Mesangial cell (primary cell): ENCODE data around the gene CADM1. TPM values are rescaled to one million over a fixed set of nuclear protein-coding genes. Genes with fewer than 3 reads are reported as not detected.

Experiments used
- total RNA-seq: library from RNA; depleted of rRNA; stranded (reverse); fragments of >200 nt; gene quantifications from 2 replicates; pipeline ENCODE4 v1.2.3, GENCODE V29; 2015

CADM1 gene
- total RNA-seq: 33.7 and 51.8 TPM in 2 replicates

DNA sequence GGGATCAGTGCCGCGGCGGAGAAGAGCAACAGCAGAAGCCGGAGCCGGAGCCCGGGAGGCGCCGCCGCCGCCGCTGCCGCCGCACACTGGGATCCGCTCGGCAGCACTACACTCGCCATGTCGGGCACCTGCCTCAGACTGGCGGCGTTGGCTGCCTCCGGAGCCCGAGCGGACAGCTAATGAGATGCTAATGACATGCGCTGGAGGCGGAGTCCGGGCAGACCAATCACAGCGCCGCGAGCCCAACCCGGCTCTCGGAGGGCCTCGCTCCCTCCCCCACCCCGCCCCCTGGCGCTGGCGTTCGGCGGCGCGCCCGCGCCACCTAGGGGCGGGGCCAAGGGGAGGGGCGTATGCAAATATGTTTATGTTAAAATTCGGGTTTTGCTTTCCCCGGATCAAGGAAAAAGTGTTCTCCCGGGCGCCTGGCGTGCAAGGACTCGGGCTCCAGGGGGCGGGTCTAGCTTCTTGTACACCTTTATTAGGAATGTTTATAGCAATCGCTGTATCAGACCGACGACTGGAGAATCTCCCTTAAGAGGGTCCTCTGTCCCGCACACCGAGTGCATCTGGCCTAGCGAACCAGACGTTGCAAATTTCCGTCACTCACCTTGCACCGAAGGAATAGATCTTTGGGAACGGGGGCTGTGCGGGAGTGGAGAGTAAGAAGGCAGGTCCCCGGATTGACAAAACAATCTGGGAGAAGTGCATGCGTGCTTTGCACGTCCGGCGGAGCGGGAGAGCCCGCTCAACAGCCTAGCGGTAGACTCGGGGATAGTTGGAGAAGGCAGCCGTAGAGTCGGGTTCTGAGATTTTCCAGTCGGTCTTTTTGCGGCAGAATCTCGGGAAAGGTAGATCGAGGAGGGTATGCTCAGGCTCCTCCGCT is at the start of gene CADM1:
CADM1 (minus strand) TSS at position 140 of the 883 bp plus-strand sequence.

